NCI-H2196 (cell line): Measurements from ENCODE around the gene CTU2.

Experiments
- DNase-seq: peaks from one replicate; lab custom pipeline; 2025; ENCODE audit not compliant: unreplicated experiment; lab: John Stamatoyannopoulos, UW

The CTU2 gene

GRCh38 chr16:88759976-88760350, 53.7 kb downstream of the CTU2 start:
- DNase-seq = no peak

DNA sequence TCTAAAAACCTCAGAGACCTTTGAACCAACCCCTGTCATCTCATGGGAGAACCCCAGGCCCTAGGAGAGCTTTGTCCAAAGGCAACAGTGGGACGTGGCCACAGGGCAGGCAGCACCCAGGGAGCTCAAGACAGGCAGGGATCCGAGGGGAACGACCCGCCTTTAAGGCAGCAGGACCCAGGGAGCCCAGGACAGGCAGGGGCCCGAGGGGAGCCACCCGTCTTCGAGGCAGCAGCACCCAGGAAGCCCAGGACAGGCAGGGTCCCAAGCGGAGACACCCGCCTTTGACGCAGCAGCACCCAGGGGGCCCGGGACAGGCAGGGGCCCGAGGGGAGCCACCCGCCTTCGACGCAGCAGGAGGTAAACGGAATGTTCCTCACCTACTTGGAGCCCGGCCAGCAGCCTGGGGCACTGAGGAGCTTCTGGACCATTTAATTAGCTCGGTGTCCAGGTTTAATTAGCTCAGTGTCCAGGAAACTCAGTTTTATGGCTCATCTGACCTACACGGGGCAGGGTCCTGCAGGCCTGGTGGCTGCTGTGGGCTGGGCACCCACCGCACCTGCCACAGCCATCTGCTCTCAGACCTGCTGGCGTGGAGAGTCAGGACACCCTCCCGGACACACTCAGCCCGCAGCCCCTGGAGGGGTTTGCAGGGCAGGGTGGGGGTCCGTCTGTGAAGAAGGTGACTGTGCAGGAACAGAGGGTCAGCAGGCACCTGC, 54.3 kb downstream of the CTU2 start:
- DNase-seq = no peak

DNA sequence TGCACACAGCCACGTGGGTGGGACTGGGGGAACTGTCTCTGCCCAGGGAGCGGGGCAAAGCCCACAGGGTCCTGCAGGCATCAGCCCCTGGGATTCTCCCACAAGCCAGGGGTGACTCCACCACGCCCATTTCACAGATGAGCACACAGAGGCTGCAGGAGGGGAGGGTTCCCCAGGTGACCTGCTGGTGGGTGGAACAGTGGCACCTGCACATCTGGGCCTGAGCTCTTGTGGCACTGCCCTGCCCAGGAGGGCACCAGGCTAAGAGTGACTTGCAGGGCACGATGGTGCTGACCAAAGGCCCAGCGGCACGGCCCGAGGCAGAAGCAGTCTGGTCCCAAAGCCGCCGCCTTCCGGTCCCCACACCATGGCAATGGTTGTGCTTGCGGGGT, 54.8 kb downstream of the CTU2 start:
- no peak for DNase-seq

DNA sequence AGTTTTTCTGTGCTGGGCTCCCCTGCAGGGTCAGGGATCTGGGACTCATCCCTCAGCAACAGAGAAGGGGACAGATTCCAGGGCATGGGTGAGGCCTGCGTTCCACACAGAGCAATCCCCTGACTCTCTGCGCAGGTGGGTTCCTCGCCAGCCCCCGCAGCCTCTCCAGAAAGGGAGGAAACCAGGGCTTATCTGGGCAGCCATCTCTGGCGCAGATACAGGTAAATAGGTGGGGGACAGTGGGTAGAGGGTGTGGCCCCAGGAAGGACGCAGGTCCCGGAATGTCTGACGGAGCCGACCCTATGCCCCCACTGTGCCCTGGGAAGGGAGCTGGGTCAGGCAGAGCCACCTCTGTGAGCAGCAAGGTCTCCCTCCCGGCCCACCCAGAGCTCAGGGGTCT, 55.5 kb downstream of the CTU2 start:
- DNase-seq = no peak

DNA sequence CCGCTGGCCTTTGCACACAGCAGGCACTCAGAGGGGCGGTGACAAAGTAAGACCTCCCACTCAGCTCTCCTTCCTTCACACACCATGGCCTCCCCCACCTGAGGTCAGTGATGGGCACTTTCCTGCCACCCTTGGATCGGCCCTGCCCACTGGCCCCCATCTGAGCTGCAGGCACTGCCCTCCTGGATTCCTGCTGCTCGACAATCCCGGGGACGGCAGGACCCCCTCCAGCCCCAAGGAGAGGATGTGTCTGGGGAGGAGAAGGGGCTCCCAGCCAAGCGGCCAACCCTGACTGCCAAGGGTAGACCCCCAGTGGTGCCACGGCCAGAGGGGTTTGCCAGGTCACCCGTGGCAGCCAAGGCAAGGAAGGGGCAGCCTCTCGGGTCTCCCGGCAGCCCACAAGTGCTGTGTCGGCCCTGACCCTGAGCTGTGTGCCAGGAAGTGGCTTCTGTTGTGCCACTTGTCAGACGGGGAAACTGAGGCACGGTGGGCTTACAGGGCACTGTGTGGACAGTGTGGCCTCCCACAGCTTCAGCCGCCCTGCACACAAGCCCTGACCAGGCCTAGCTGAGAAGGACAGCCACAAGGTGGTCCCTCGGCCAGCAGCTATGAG, 56.1 kb downstream of the CTU2 start:
- DNase-seq = no peak

DNA sequence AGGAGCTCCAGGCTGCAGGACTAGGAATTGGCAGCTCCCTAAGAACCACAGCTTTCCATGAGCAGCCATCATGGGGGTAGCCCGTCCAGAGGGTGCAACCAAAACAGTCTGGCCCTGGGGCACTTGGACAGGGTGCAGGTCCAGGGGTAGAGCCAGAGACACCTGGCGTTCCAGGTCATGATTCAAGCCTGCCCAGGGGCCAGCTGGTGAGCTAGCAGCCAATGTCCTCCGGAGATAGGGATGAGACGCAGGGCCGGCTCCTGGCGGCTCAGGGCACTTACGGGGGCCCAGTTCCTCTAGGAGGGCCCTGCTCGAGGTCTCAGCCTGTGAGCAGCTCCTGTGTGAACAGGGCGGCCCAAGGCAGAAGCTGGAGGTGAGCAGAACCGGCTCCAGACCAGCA, 56.6 kb downstream of the CTU2 start:
- DNase-seq = no peak

GRCh38 chr16:88763502-88764053, 57.3 kb downstream of the CTU2 start:
- DNase-seq = no peak

DNA sequence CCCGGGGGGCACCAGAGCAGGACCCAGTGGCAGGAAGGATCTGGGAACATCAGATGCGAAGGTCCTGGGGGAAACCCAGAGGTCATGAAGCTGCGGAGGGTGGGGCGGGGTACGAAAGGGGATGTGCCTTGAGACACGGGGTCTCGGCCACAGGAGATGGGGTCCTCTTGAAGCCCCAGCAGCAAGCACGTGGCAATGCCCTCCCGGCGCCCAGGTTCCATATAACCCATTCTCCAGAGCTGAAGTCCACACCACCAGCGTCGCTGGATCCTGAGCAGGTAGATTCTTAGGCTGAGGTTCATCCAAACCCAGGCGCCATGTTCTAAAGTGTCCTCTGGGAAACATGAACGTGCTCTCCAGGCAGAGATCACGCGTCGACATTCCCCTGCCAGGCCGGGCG, 57.8 kb downstream of the CTU2 start:
- no peak for DNase-seq

- no peak for DNase-seq
These were observed 58.6 kb downstream of the CTU2 start for GRCh38 chr16:88764913-88765349.
